Activated T-cell treated with anti-CD3 and anti-CD28 coated beads for 24 hours (primary cell): ENCODE measurements around the gene CETN2.
"Not testable (repeated sequence)": the region's sequence is repeated elsewhere in the genome, so short reads cannot be mapped to it uniquely, and the experiment has no call there.

Source experiments
- DNase-seq: peaks from one replicate; pipeline ENCODE4 v3.0.0-alpha.2; 2020; ENCODE audit warnings: low read depth

CETN2 gene

GRCh38 chrX:152831391-152831790 lies 834 bp upstream of the CETN2 start:
- DNase-seq, result no peak

GRCh38 chrX:152824841-152825374 lies 5.6 kb downstream of the CETN2 start:
- no peak for DNase-seq

GRCh38 chrX:152823657-152824056 lies 6.9 kb downstream of the CETN2 start:
- no peak for DNase-seq

GRCh38 chrX:152822383-152823086 lies 8.0 kb downstream of the CETN2 start:
- no peak for DNase-seq

GRCh38 chrX:152821145-152821765 lies 9.3 kb downstream of the CETN2 start:
- no peak for DNase-seq

- DNase-seq, result no peak
Measured at GRCh38 chrX:152819732-152820131, 10.8 kb downstream of the CETN2 start.

GRCh38 chrX:152819266-152819665 lies 11.3 kb downstream of the CETN2 start:
- no peak for DNase-seq

- no peak for DNase-seq
Measured at GRCh38 chrX:152818356-152818755, 12.2 kb downstream of the CETN2 start.

- no peak for DNase-seq
Measured at GRCh38 chrX:152817078-152817764, 13.3 kb downstream of the CETN2 start.

GRCh38 chrX:152814048-152814447 lies 16.5 kb downstream of the CETN2 start:
- no peak for DNase-seq

GRCh38 chrX:152813206-152813605 lies 17.4 kb downstream of the CETN2 start:
- DNase-seq, result no peak

GRCh38 chrX:152810403-152810802 lies 20.2 kb downstream of the CETN2 start:
- no peak for DNase-seq

GRCh38 chrX:152806035-152806434 lies 24.5 kb downstream of the CETN2 start:
- DNase-seq, result no peak

- no peak for DNase-seq
Measured at GRCh38 chrX:152798945-152799344, 31.6 kb downstream of the CETN2 start.

- DNase-seq, result not testable (repeated sequence)
Measured at GRCh38 chrX:152787062-152787461, 43.5 kb downstream of the CETN2 start.
